Measurements from ENCODE around the gene IL19. TPM values are rescaled to one million over a fixed set of nuclear protein-coding genes. Genes with fewer than 3 reads are reported as not detected.

Gene IL19
- total RNA-seq, 1 experiment from 2014 or later, result not detected

- peaks cover 18% of the 10 kb centered on the region for H3K27me3 Mint-ChIP-seq (ENCODE audit: insufficient read depth, unreplicated experiment)
- no peak overlapping the region for H3K4me3 Mint-ChIP-seq (ENCODE audit: unreplicated experiment)
- intact Hi-C loops (cut with micrococcal nuclease), result no loop called here
- BruUV-seq (replicated peaks), result no TSS peak
- no peak overlapping the region for H3K27ac Mint-ChIP-seq (ENCODE audit: low read depth, unreplicated experiment)
- no peak for DNase-seq (ENCODE audit: unreplicated experiment)
- no peak for TF ChIP-seq CTCF (IDR thresholded peaks at IDR 0.05; ENCODE audit: unreplicated experiment)
- ChIA-PET CTCF (interaction anchor here (0.6 to 7.6 kb wide), 6 partner anchors 21 to 897 kb away, joined by 3 to 89 read pairs (median 18); no protein-coding TSS in a partner anchor), POLR2A (interaction anchor here (1.1 to 2.2 kb wide), 3 partner anchors 8 to 49 kb away, joined by 3 to 10 read pairs (median 5); no protein-coding TSS in a partner anchor)
- H3K4me1 Mint-ChIP-seq (ENCODE audit: insufficient read depth, unreplicated experiment), result peaks cover 6% of the 10 kb centered on the region
- no peaks in the 10 kb centered on the region for H3K9me3 Mint-ChIP-seq (ENCODE audit: unreplicated experiment)
- H3K36me3 Mint-ChIP-seq (ENCODE audit: insufficient read depth, unreplicated experiment), result no peaks in the 10 kb centered on the region
Observed at GRCh38 chr1:206860165-206860564, 89.6 kb downstream of the IL19 start.

GRCh38 chr1:206863266-206863665 lies 92.7 kb downstream of the IL19 start:
- peaks cover 32% of the 10 kb centered on the region for H3K4me1 Mint-ChIP-seq (ENCODE audit: insufficient read depth, unreplicated experiment)
- H3K27me3 Mint-ChIP-seq (ENCODE audit: insufficient read depth, unreplicated experiment), result peaks cover 18% of the 10 kb centered on the region
- TF ChIP-seq CTCF (IDR thresholded peaks at IDR 0.05; ENCODE audit: unreplicated experiment), result no peak
- no peak overlapping the region for H3K4me3 Mint-ChIP-seq (ENCODE audit: unreplicated experiment)
- POLR2A ChIA-PET, result interaction anchor here (1.0 to 3.7 kb wide), 3 partner anchors 25 to 46 kb away, joined by 3 to 30 read pairs (median 4); no protein-coding TSS in a partner anchor
- CTCF ChIA-PET, result interaction anchor here (0.6 to 7.6 kb wide), 11 partner anchors 10 to 795 kb away, joined by 3 to 89 read pairs (median 21); partner anchors contain the start of gene IL24
- intact Hi-C loops (cut with micrococcal nuclease), result loop anchor here (2.0 kb wide), 1 partner anchor 216 kb away; no protein-coding TSS in a partner anchor
- no peak for DNase-seq (ENCODE audit: unreplicated experiment)
- H3K27ac Mint-ChIP-seq (ENCODE audit: low read depth, unreplicated experiment), result no peak overlapping the region
- no peaks in the 10 kb centered on the region for H3K36me3 Mint-ChIP-seq (ENCODE audit: insufficient read depth, unreplicated experiment)
- H3K9me3 Mint-ChIP-seq (ENCODE audit: unreplicated experiment), result no peaks in the 10 kb centered on the region
- no TSS peak for BruUV-seq (replicated peaks)

GRCh38 chr1:206864939-206865671 lies 94.5 kb downstream of the IL19 start, which contains the start of gene IL20:
IL20 (plus strand) TSS chr1:206865623; CDS start chr1:206865853, 230 bp downstream.
- peak; percentile 100 for TF ChIP-seq CTCF (IDR thresholded peaks at IDR 0.05; ENCODE audit: unreplicated experiment)
- no peak within 1 kb of the TSS for H3K4me3 Mint-ChIP-seq (ENCODE audit: unreplicated experiment)
- H3K27ac Mint-ChIP-seq (ENCODE audit: low read depth, unreplicated experiment), result no peak within 1 kb of the TSS

GRCh38 chr1:206866062-206866461 lies 95.5 kb downstream of the IL19 start:
- no TSS peak for BruUV-seq (replicated peaks)
- ChIA-PET POLR2A (interaction anchor here (1.2 to 3.8 kb wide), 8 partner anchors 17 to 43 kb away, joined by 3 to 38 read pairs (median 9); no protein-coding TSS in a partner anchor), CTCF (interaction anchor here (0.5 to 7.6 kb wide), 17 partner anchors 11 to 277 kb away, joined by 3 to 89 read pairs (median 16); partner anchors contain the start of gene IL24)
- H3K9me3 Mint-ChIP-seq (ENCODE audit: unreplicated experiment), result no peaks in the 10 kb centered on the region
- intact Hi-C loops (cut with micrococcal nuclease), result no loop called here
- no peak overlapping the region for H3K27ac Mint-ChIP-seq (ENCODE audit: low read depth, unreplicated experiment)
- peaks cover 32% of the 10 kb centered on the region for H3K4me1 Mint-ChIP-seq (ENCODE audit: insufficient read depth, unreplicated experiment)
- peaks cover 8% of the 10 kb centered on the region for H3K27me3 Mint-ChIP-seq (ENCODE audit: insufficient read depth, unreplicated experiment)
- DNase-seq (ENCODE audit: unreplicated experiment), result peak; percentile 51
- H3K36me3 Mint-ChIP-seq (ENCODE audit: insufficient read depth, unreplicated experiment), result no peaks in the 10 kb centered on the region
- TF ChIP-seq CTCF (IDR thresholded peaks at IDR 0.05; ENCODE audit: unreplicated experiment), result no peak
- no peak overlapping the region for H3K4me3 Mint-ChIP-seq (ENCODE audit: unreplicated experiment)

More at GRCh38 chr1:206864939-206865671, 94.5 kb downstream of the IL19 start, which contains the start of gene IL20:
- H3K27me3 Mint-ChIP-seq (ENCODE audit: insufficient read depth, unreplicated experiment), result peaks cover 18% of the 10 kb centered on the region
- H3K4me1 Mint-ChIP-seq (ENCODE audit: insufficient read depth, unreplicated experiment), result peaks cover 32% of the 10 kb centered on the region
- intact Hi-C loops (cut with micrococcal nuclease), result loop anchor here (1.0 kb wide), 4 partner anchors 25 to 126 kb away; no protein-coding TSS in a partner anchor
- H3K36me3 Mint-ChIP-seq (ENCODE audit: insufficient read depth, unreplicated experiment), result no peaks in the 10 kb centered on the region
- DNase-seq (ENCODE audit: unreplicated experiment), result peak; percentile 100
- ChIA-PET POLR2A (interaction anchor here (0.7 to 3.8 kb wide), 13 partner anchors 15 to 188 kb away, joined by 3 to 38 read pairs (median 9); partner anchors contain the start of gene PFKFB2), CTCF (interaction anchor here (0.6 to 7.6 kb wide), 57 partner anchors 9 to 395 kb away, joined by 3 to 89 read pairs (median 6); partner anchors contain the start of genes IKBKE, IL10 and IL24)
- H3K9me3 Mint-ChIP-seq (ENCODE audit: unreplicated experiment), result no peaks in the 10 kb centered on the region
- BruUV-seq (replicated peaks), result no TSS peak
